Posterior vena cava (tissue), 2 donors: ENCODE results near the gene CAPZA2. TPM values are rescaled to one million over a fixed set of nuclear protein-coding genes. Genes with fewer than 3 reads are reported as not detected.
A peak's percentile ranks its signal among the peaks of the same experiment; 100 is the strongest.
"Not testable (repeated sequence)": the region's sequence is repeated elsewhere in the genome, so short reads cannot be mapped to it uniquely, and the experiment has no call there.

Experiments
- DNase-seq: peaks from one replicate; pipeline ENCODE4 v3.0.0-alpha.2; 2020; ENCODE audit warnings: low spot score
- intact Hi-C, 2 donors: fragments of 100-400 bp; cut with DNase I; formaldehyde crosslinking; loops; one replicate each; pipeline versions ENCODE4 v1.14.1 to v1.14.2; 2022 to 2023
- total RNA-seq, 2 donors: library from RNA; stranded (reverse); fragmentation: NEBNext Ultra II Directional; extraction: Animal tissue kit (Norgen Biotek cat#: 25700); gene quantifications; one replicate each; pipeline ENCODE4 v1.2.1, GENCODE V29; 2021
- donor health status: DM: yes; HTN: yes; CAD: no.
- donor health status: DM: yes; HTN: yes; CAD: no.

CAPZA2 gene
- total RNA-seq, 2 donors from 2014 or later: 373 to 402 TPM

GRCh38 chr7:116902867-116903266 lies 40.5 kb downstream of the CAPZA2 start:
- intact Hi-C loops: no loop called here
- no peak for DNase-seq

- intact Hi-C loops: no loop called here
- no peak for DNase-seq
These were observed 44.0 kb downstream of the CAPZA2 start for GRCh38 chr7:116906391-116906790.

DNA sequence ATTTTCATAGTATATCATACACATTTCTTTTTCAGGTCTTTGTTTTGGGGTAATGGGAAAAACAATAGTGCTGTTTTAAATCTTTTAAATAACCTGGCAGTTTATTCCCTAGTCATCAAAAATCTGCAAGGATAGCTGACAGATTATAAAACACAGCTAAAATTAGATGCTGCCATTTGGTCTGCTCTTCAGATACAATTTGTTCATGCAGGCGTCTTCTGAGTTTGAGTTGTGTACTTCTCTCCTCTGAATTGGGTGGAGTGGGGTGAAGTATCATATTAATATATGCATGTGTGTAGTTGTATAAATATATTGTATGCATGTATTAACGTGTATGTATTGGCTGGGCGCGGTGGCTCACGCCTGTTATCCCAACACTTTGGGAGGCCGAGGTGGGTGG lies 48.0 kb downstream of the CAPZA2 start:
- no peak for DNase-seq
- intact Hi-C loops: no loop called here

DNA sequence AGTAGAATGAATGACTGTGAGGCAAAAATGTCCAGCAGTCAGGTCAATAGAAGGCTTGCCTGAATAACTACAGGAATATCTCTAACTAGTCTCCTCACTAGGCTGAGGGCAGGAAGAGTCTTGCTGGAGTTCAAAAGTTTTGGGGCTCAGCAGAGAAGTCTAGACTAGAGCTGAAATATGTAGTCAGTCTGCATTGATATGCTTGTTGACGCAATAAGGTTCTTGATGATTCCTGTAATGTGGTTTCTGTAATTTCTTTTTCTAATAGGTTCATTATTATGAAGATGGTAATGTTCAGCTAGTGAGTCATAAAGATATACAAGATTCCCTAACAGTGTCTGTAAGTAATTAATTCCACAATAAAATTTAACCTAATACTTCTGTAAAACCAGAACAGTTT lies 49.4 kb downstream of the CAPZA2 start:
- DNase-seq: no peak
- intact Hi-C loops: no loop called here

GRCh38 chr7:116912269-116912909 lies 50.0 kb downstream of the CAPZA2 start:
- intact Hi-C loops: no loop called here
- no peak for DNase-seq

- intact Hi-C loops: no loop called here
These were observed 56.3 kb downstream of the CAPZA2 start for GRCh38 chr7:116918704-116919103.

GRCh38 chr7:116920359-116920758 lies 58.0 kb downstream of the CAPZA2 start:
- intact Hi-C loops: no loop called here
- DNase-seq: no peak

More at GRCh38 chr7:116918704-116919103, 56.3 kb downstream of the CAPZA2 start:
- DNase-seq: no peak

DNA sequence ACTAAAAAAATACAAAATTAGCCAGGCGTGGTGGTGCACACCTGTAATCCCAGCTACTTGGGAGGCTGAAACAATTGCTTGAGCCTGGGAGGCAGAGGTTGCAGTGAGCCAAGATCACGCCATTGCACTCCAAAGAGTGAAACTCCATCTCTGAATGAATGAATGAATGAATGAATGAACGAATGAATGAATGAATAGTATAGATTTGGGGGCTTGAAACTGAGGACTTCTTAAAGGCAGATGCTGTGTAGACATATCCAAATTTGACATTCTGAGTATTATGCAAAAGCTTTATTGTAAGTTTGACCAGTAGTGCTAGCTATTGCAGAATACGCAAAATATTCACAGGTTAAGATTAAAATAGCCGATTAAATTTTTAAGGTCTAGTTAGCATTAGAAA lies 60.2 kb downstream of the CAPZA2 start:
- intact Hi-C loops: no loop called here
- no peak for DNase-seq

DNA sequence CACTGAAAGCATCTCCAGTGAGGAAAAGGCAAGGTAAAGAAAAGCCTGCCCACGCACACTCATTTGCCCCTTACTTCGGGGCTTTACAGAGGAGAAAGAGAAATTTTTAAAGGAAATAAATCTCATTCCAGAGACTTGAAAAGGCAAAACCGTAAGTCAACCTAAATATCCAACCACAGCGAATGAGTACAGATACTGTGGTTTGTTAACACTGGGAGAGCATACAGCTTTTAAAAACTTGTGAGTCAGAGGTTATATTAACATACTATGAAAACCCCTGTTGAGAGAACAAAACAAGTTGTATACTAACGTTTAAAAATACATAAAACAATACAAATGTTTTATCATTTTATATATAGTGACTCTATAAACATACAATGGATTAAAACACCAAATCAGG lies 62.4 kb downstream of the CAPZA2 start:
- DNase-seq: no peak
- intact Hi-C loops: no loop called here

DNA sequence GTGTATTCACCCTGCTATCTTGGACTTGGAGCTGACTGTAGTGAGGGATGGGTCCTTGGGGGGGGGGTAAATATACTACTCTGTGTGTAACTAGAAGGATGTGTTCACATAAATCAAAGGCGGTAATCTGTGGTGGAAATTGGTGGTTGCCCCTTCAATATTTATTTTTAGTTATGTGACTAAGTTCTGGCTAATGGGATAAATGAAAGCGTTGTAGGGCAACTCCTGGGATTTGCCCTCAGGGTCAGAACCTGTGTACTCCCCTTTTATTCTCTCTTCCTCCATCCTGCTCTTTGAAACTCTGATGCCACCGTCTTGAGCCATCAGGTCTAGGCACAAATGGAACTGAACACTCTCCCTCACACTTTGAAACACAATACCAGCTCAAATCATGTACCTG lies 66.6 kb downstream of the CAPZA2 start:
- intact Hi-C loops: no loop called here

GRCh38 chr7:116929914-116930913 lies 67.8 kb downstream of the CAPZA2 start:
- DNase-seq: peak; percentile 95
- intact Hi-C loops: loop anchor here in 1 of 2 donors (5.0 kb wide), 1 partner anchor 192 kb away; no protein-coding TSS in a partner anchor

More for the DNA sequence above, 66.6 kb downstream of the CAPZA2 start:
- DNase-seq: no peak

DNA sequence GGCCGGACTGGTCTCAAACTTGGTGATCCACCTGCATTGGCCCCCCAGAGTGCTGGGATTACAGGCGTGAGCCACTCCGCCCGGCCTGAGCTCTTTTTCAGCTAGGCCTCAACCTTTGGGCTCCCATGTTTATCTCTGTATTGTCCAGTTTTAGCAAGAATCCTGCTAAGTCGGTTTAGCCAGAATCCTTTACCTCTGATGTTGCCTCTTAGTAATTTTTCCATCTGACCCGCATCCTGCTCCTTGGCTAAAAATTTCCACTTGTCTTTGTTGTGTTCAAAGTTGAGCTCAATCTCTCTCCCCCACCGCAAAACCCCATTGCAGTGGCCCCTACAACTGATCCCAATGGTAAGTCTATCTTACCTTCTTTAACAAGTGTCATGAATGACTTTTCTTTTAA lies 70.2 kb downstream of the CAPZA2 start:
- intact Hi-C loops: loop anchor here in 1 of 2 donors (5.0 kb wide), 1 partner anchor 190 kb away; no protein-coding TSS in a partner anchor
- DNase-seq: no peak

- DNase-seq: no peak
- intact Hi-C loops: loop anchor here in 1 of 2 donors (5.0 kb wide), 1 partner anchor 189 kb away; no protein-coding TSS in a partner anchor
These were observed 71.1 kb downstream of the CAPZA2 start for GRCh38 chr7:116933465-116933864.

DNA sequence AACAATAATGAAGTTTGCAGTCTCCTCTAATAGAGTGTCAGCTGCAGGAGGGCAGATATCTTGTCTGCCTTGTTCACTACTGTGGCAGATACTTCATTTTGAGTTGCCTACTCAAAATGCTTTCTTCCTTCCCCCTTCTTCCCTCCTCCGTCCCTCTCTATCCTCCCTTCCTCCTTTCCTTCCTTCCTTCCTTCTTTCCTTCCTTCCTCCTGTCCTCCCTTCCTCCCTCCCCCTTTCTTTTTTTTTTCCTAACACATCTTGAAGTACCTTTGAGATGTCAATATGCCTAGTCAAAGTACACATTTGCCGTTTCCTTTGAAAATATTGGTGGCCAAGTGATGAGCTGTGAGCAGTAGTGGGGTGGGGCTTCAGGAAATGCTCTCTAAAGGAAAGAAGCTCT lies 72.2 kb downstream of the CAPZA2 start:
- intact Hi-C loops: loop anchor here in 1 of 2 donors (5.0 kb wide), 1 partner anchor 188 kb away; no protein-coding TSS in a partner anchor
- no peak for DNase-seq

GRCh38 chr7:116936844-116937243 lies 74.5 kb downstream of the CAPZA2 start:
- intact Hi-C loops, DNase-seq: not testable (repeated sequence)

DNA sequence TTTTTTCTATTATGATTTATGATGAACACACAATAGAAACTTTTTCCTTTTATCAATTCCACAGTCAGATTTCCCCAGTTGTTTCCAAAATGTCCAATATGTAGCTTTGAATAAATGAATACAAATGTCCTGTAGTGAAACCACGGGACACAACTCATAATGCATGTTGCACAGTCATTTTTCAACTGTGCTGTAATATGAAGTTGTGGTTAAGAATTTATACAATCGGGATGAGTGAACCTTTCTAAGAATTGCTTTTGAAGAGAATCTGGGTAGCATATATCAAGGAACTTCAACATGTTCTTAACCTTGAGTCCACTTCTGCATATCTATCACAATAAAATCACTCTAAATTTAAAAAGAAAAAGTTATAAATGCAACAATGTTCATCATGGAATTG lies 76.3 kb downstream of the CAPZA2 start:
- intact Hi-C loops: no loop called here
- no peak for DNase-seq

DNA sequence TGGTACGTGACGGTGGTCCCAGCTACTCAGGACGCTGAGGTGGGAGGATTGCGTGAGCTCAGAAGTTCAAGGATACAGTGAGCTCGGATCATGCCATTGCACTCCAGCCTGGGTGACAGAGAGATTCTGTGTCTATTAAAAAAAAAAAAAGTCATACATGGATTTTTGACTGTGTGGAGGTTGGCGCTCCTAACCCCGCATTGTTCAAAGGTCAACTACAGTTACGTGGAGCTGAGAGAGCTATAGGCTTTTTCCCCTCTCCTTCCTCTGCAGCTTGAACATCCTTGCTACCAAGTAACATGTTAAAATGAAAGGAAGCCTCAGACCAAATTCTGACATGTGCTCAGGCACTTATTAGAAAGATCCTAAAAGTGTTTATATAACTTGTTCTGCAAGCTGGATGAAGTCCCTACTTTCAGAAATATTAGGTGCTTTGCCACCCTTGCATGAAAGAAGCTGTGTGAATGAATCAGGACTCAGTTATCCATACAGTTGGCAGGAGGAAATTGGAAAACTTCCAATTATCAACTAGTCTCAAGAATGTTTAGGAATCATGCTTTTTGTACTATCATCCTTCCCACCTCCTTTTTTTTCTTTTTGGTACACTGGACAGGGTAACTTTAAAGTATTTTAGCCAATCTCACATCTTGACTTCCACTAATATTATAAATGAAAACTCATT lies 78.4 kb downstream of the CAPZA2 start:
- no peak for DNase-seq
- intact Hi-C loops: no loop called here

- intact Hi-C loops: no loop called here
These were observed 80.1 kb downstream of the CAPZA2 start for GRCh38 chr7:116942504-116942903.

DNA sequence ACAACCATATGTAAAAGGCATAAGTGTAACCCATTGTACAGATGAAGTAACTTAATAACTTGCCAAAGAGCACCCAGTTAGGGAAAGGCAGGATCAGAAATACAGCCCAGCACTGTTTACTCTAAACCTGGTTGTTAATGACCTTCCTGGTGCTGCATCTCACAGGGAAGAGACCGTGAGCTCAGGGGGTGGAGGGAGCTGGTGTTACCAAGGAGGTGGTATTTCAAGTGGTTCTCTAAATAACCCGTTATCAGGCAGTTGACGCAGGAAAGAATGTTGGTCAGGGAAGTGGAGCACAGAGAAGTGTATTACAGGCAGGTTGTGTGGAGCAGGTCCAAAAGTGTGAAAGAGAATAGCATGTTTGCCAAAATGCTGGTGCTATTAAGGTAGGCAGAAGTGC lies 86.5 kb downstream of the CAPZA2 start:
- DNase-seq: no peak
- intact Hi-C loops: no loop called here

More at GRCh38 chr7:116942504-116942903, 80.1 kb downstream of the CAPZA2 start:
- no peak for DNase-seq
